ENCODE data around the gene IL6.
"Not testable (repeated sequence)": the region's sequence is repeated elsewhere in the genome, so short reads cannot be mapped to it uniquely, and the experiment has no call there.

- not testable (repeated sequence) for TF ChIP-seq CTCF (IDR thresholded peaks at IDR 0.05; ENCODE audit: poor library complexity, severe bottlenecking); EP300 (conservative IDR thresholded peaks at IDR 0.05; ENCODE audit: poor library complexity, severe bottlenecking); RAD21 (conservative IDR thresholded peaks at IDR 0.05); POLR2AphosphoS5 (IDR thresholded peaks at IDR 0.05); SMC3 (conservative IDR thresholded peaks at IDR 0.05; ENCODE audit: poor library complexity); REST (IDR thresholded peaks at IDR 0.05; ENCODE audit: borderline replicate concordance)
Observed at GRCh38 chr7:22709062-22709829, 17.8 kb upstream of the IL6 start.

All from neural cell (in vitro differentiated cells).